HCT116 (cell line): Measurements from ENCODE around the gene DHX32. TPM values are rescaled to one million over a fixed set of nuclear protein-coding genes. Genes with fewer than 3 reads are reported as not detected.

Source experiments
- ATAC-seq: fragments of 200-7000 bp; cut with Tn5 transposase; 2 replicates; pipeline ENCODE4 v1.9.1; 2020; ENCODE audit warnings: mild to moderate bottlenecking, moderate library complexity
- BruUV-seq: library from RNA; stranded (reverse); fragments of 400-500 nt; replicated peaks from 2 replicates; lab custom pipeline; 2021; lab: Mats Ljungman, UMichigan
- CTCF ChIA-PET: fragments of 300-600 bp; sonication (Branson Sonifier 250); formaldehyde crosslinking; loops from one replicate; lab custom pipeline; 2021; ENCODE audit warnings: antibody characterized with exemption; lab: Charles Lee
- POLR2A ChIA-PET: fragments of 300-600, 350-600 bp; sonication (Branson Sonifier 250); formaldehyde crosslinking; loops from one replicate; lab custom pipeline; 2021; ENCODE audit warnings: antibody characterized with exemption; lab: Charles Lee
- RAD21 ChIA-PET, 2 experiments: fragments of 300-600 bp; sonication (Branson Sonifier 250); formaldehyde crosslinking; loops; one replicate each; lab custom pipeline; 2023; ENCODE audit warnings: low total read pairs in 2 of 2; ENCODE audit not compliant: uncharacterized antibody in 2 of 2, unreplicated experiment in 2 of 2, low non-redundant PET in 1 of 2; lab: Charles Lee
- DNase-seq: peaks from one replicate; pipeline ENCODE4 v3.0.0-alpha.2; 2010; ENCODE audit warnings: low read depth, low spot score
- H2AFZ ChIP-seq: fragments of 200-600 bp; shearing (Covaris generic), sonication (generic); 2 replicates; pipeline ENCODE4 v1.6.1; 2017; ENCODE audit warnings: low read depth, mixed run types, mixed read lengths, antibody characterized with exemption, low read length; ENCODE audit not compliant: poor library complexity, severe bottlenecking
- H3K27ac ChIP-seq: 2 replicates; pipeline ENCODE4 v1.5.1; 2012; ENCODE audit warnings: low read depth, low read length
- H3K27me3 ChIP-seq: fragments of 200-600 bp; sonication (generic); 2 replicates; pipeline ENCODE4 v1.6.1; 2016; ENCODE audit warnings: mixed run types, low read length, mixed read lengths; ENCODE audit not compliant: insufficient read depth
- H3K36me3 ChIP-seq, 2 experiments: fragments of 200-500 bp in 1 of 2; fragments of 200-600 bp in 1 of 2; sonication (Bioruptor generic) in 1 of 2; sonication (generic) in 1 of 2; 2 replicates each; pipeline versions ENCODE4 v1.5.1 to v1.6.1; 2014 to 2016; ENCODE audit warnings: low read length in 2 of 2, inconsistent platforms in 1 of 2, mixed read lengths in 1 of 2, mixed run types in 1 of 2; ENCODE audit not compliant: insufficient read depth in 2 of 2, control insufficient read depth in 1 of 2
- H3K4me1 ChIP-seq, 2 experiments: fragments of 200-600 bp in 1 of 2; sonication (generic) in 1 of 2; 2 replicates each; pipeline versions ENCODE4 v1.5.1 to v1.6.1; 2012 to 2017; ENCODE audit warnings: low read length in 2 of 2, inconsistent platforms in 1 of 2, mild to moderate bottlenecking in 1 of 2, mixed read lengths in 1 of 2, mixed run types in 1 of 2, moderate library complexity in 1 of 2; ENCODE audit not compliant: insufficient read depth in 2 of 2, control insufficient read depth in 1 of 2
- H3K4me2 ChIP-seq: fragments of 200-600 bp; sonication (generic); 2 replicates; pipeline ENCODE4 v1.6.1; 2017; ENCODE audit warnings: mixed run types, low read length, mixed read lengths
- H3K4me3 ChIP-seq, 2 experiments: fragments of 200-600 bp in 1 of 2; sonication (generic) in 1 of 2; replicated peaks in 1 of 2; 2 replicates each; pipeline ENCODE4 v1.5.1; 2011 to 2016; ENCODE audit warnings: low read length in 2 of 2, control low read depth in 1 of 2, low read depth in 1 of 2, mild to moderate bottlenecking in 1 of 2, mixed read lengths in 1 of 2, mixed run types in 1 of 2
- H3K79me2 ChIP-seq: fragments of 200-600 bp; sonication (generic); 2 replicates; pipeline ENCODE4 v1.6.1; 2017; ENCODE audit warnings: mild to moderate bottlenecking, mixed run types, low read length, moderate library complexity, mixed read lengths; ENCODE audit not compliant: insufficient read depth
- H3K9ac ChIP-seq: fragments of 200-600 bp; sonication (generic); 2 replicates; pipeline ENCODE4 v1.6.1; 2016; ENCODE audit warnings: low read length, mixed read lengths
- H3K9me2 ChIP-seq: fragments of 200-600 bp; sonication (generic), shearing (Covaris generic); 2 replicates; pipeline ENCODE4 v1.6.1; 2017; ENCODE audit warnings: mixed run types, mild to moderate bottlenecking, moderate library complexity; ENCODE audit not compliant: insufficient read depth
- H3K9me3 ChIP-seq, 2 experiments: fragments of 200-500 bp in 1 of 2; fragments of 200-600 bp in 1 of 2; sonication (Bioruptor generic) in 1 of 2; sonication (generic) in 1 of 2; 2 replicates each; pipeline ENCODE4 v1.6.1; 2014 to 2017; ENCODE audit warnings: low read length in 2 of 2, mixed read lengths in 2 of 2, inconsistent platforms in 1 of 2, low read depth in 1 of 2, mild to moderate bottlenecking in 1 of 2, mixed run types in 1 of 2, moderate library complexity in 1 of 2; ENCODE audit not compliant: control insufficient read depth in 1 of 2, insufficient read depth in 1 of 2
- H4K20me1 ChIP-seq: fragments of 200-600 bp; sonication (generic), shearing (Covaris generic); 2 replicates; pipeline ENCODE4 v1.6.1; 2017; ENCODE audit warnings: mixed run types, mild to moderate bottlenecking, moderate library complexity; ENCODE audit not compliant: insufficient read depth
- ATF3 ChIP-seq: IDR thresholded peaks from 2 replicates; pipeline ENCODE4 v1.6.1; 2012
- CBX3 ChIP-seq: IDR thresholded peaks from 2 replicates; pipeline ENCODE4 v1.6.1; 2012; ENCODE audit warnings: low read depth
- CTCF ChIP-seq, 3 experiments: fragments of 200-600 bp in 1 of 3; sonication (generic) in 1 of 3; IDR thresholded peaks in 2 of 3; conservative IDR thresholded peaks in 1 of 3; 2 replicates each; pipeline ENCODE4 v1.5.1; 2012 to 2017; ENCODE audit warnings: low read depth in 2 of 3, low read length in 2 of 3, antibody characterized with exemption in 1 of 3, borderline replicate concordance in 1 of 3, control low read depth in 1 of 3, mild to moderate bottlenecking in 1 of 3, mixed read lengths in 1 of 3, mixed run types in 1 of 3, moderate library complexity in 1 of 3; ENCODE audit not compliant: insufficient read depth in 1 of 3
- EZH2phosphoT487 ChIP-seq: fragments of 200-600 bp; IDR thresholded peaks from 2 replicates; pipeline ENCODE4 v1.6.1; 2018; ENCODE audit warnings: antibody characterized with exemption, borderline replicate concordance
- FOSL1 ChIP-seq: IDR thresholded peaks from 2 replicates; pipeline ENCODE4 v1.6.1; 2012; ENCODE audit warnings: low read depth
- JUND ChIP-seq: IDR thresholded peaks from 2 replicates; pipeline ENCODE4 v1.6.1; 2012
- POLR2AphosphoS5 ChIP-seq: IDR thresholded peaks from 2 replicates; pipeline ENCODE4 v1.6.1; 2011; ENCODE audit warnings: mild to moderate bottlenecking, low read depth, low read length, moderate library complexity
- RAD21 ChIP-seq: IDR thresholded peaks from 2 replicates; pipeline ENCODE4 v1.6.1; 2012; ENCODE audit warnings: low read depth, mild to moderate bottlenecking
- SRF ChIP-seq: IDR thresholded peaks from 2 replicates; pipeline ENCODE4 v1.6.1; 2012; ENCODE audit warnings: low read depth
- YY1 ChIP-seq: IDR thresholded peaks from 2 replicates; pipeline ENCODE4 v1.6.1; 2011; ENCODE audit warnings: low read length, low read depth, moderate library complexity, mild to moderate bottlenecking; ENCODE audit not compliant: insufficient replicate concordance; ENCODE audit errors: extremely low read depth
- intact Hi-C: fragments of 100-400 bp; cut with micrococcal nuclease; formaldehyde crosslinking; loops from 2 replicates; pipeline ENCODE4 v1.10.0; 2022
- total RNA-seq: library from RNA; stranded (reverse); gene quantifications from one replicate; pipeline ENCODE4 v1.2.1, GENCODE V29; 2021; ENCODE audit not compliant: unreplicated experiment

Gene DHX32
- total RNA-seq, 1 experiment from 2014 or later = 50.9 TPM

GRCh38 chr10:125871338-125871737 is 9.8 kb downstream of the DHX32 start (continued):
- TF ChIP-seq POLR2AphosphoS5 (no peak), SRF (no peak), JUND (no peak), YY1 (no peak)

- Histone ChIP-seq H2AFZ (no peak overlapping the region), H3K36me3 (peaks cover 0 to 9% of the 10 kb centered on the region in 2 experiments; a peak in 3 of 4 replicates), H3K4me1 (no peaks in the 10 kb centered on the region), H3K4me2 (no peak overlapping the region), H3K4me3 (no peak overlapping the region), H3K27me3 (no peaks in the 10 kb centered on the region), H3K9ac (no peak overlapping the region), H3K79me2 (no peaks in the 10 kb centered on the region), H3K27ac (no peak overlapping the region), H3K9me2 (no peaks in the 10 kb centered on the region), H4K20me1 (no peaks in the 10 kb centered on the region), H3K9me3 (no peaks in the 10 kb centered on the region)
- ATAC-seq (peak; percentile 87), DNase-seq (peak; percentile 59)
- CTCF ChIA-PET = interaction anchor here (1.1 to 2.5 kb wide), 6 partner anchors 11 to 114 kb away, joined by 4 to 18 read pairs (median 8); no protein-coding TSS in a partner anchor
- TF ChIP-seq EZH2phosphoT487 = no peak
- no peak for TF ChIP-seq POLR2AphosphoS5
- TF ChIP-seq CBX3 = 0 out of 2 replicates have a peak, but pooled peaks have one; percentile 42
- peak; percentile 13 for TF ChIP-seq FOSL1
- peak; percentile 85 to 100 (median 94); a peak in 5 of 6 replicates for TF ChIP-seq CTCF (IDR thresholded peaks at IDR 0.05 in 2 of 3, conservative IDR thresholded peaks at IDR 0.05 in 1 of 3; ENCODE audit: borderline replicate concordance in 1 of 3, insufficient read depth in 1 of 3, low read depth in 2 of 3, low read length in 2 of 3)
- no peak for TF ChIP-seq ATF3
- peak; percentile 97 for TF ChIP-seq RAD21
- no TSS peak for BruUV-seq
- intact Hi-C loops = loop anchor here (1.0 to 10.0 kb wide), 6 partner anchors 64 to 730 kb away; no protein-coding TSS in a partner anchor
- RAD21 ChIA-PET = interaction anchor here in 1 of 2 experiments (1.4 kb wide), 1 partner anchor 66 kb away, joined by 3 read pairs; no protein-coding TSS in a partner anchor
- POLR2A ChIA-PET = no interaction called here
Observed at GRCh38 chr10:125868372-125868975, 12.6 kb downstream of the DHX32 start.
